HepG2 (cell line): ENCODE results near the gene CARMIL1. TPM values are rescaled to one million over a fixed set of nuclear protein-coding genes. Genes with fewer than 3 reads are reported as not detected.

Experiments used
- ATAC-seq: fragments of 200-7000 bp; cut with Tn5 transposase; 3 replicates; pipeline ENCODE4 v1.9.1; 2020; ENCODE audit warnings: mild to moderate bottlenecking, moderate library complexity
- BruUV-seq: library from RNA; stranded (reverse); fragments of 400-500 nt; replicated peaks from 2 replicates; lab custom pipeline; 2021; lab: Mats Ljungman, UMichigan
- CTCF ChIA-PET: fragments of 300-600 bp; formaldehyde crosslinking; extraction: SDS; loops from one replicate; lab custom pipeline; 2021; ENCODE audit warnings: low total read pairs, inconsistent platforms, low intra/inter-chr PET ratio; lab: Yijun Ruan, JAX
- POLR2A ChIA-PET: fragments of 350-600 bp; sonication (Branson Sonifier 250); formaldehyde crosslinking; loops from one replicate; lab custom pipeline; 2020; ENCODE audit warnings: antibody characterized with exemption, inconsistent platforms; lab: Yijun Ruan, JAX
- DNase-seq: peaks from one replicate; pipeline ENCODE4 v3.0.0-alpha.2; 2015; ENCODE audit warnings: low spot score
- FAIRE-seq: peaks from 3 replicates; lab custom pipeline; 2011; peaks lifted over from hg19 to GRCh38; lab: Jason Lieb, UNC
- H2AFZ ChIP-seq: one replicate; pipeline ENCODE4 v1.6.1; 2011; ENCODE audit warnings: low read length, inconsistent platforms
- H3K27ac ChIP-seq: fragments of 300-600 bp; 3 replicates; pipeline ENCODE4 v1.8.0; 2011; ENCODE audit warnings: mixed run types, mild to moderate bottlenecking, mixed read lengths, low read length, inconsistent platforms; ENCODE audit not compliant: insufficient read depth; ENCODE audit errors: extremely low read length
- H3K27me3 ChIP-seq, 2 experiments: fragments of 200-600 bp in 1 of 2; 2 replicates in 1 of 2; 3 replicates in 1 of 2; pipeline versions ENCODE4 v1.6.0 to v1.8.0; 2011; ENCODE audit warnings: low read length in 2 of 2, mild to moderate bottlenecking in 2 of 2, moderate library complexity in 2 of 2, inconsistent platforms in 1 of 2; ENCODE audit not compliant: insufficient read depth in 2 of 2, control insufficient read depth in 1 of 2
- H3K36me3 ChIP-seq, 2 experiments: fragments of 200-600 bp in 1 of 2; replicated peaks in 1 of 2; 2 replicates in 1 of 2; 3 replicates in 1 of 2; pipeline versions ENCODE4 v1.5.1 to v1.8.0; 2011; ENCODE audit warnings: low read length in 2 of 2, inconsistent platforms in 1 of 2; ENCODE audit not compliant: insufficient read depth in 2 of 2, control insufficient read depth in 1 of 2
- H3K4me1 ChIP-seq: 2 replicates; pipeline ENCODE4 v1.5.1; 2012; ENCODE audit warnings: low read length, inconsistent platforms; ENCODE audit not compliant: insufficient read depth
- H3K4me2 ChIP-seq: 2 replicates; pipeline ENCODE4 v1.6.0; 2011; ENCODE audit warnings: low read depth, low read length, inconsistent platforms
- H3K4me3 ChIP-seq, 3 experiments: fragments of 200-600 bp in 1 of 3; sonication (generic), shearing (Covaris generic) in 1 of 3; replicated peaks in 1 of 3; 2 replicates each; pipeline ENCODE4 v1.5.1; 2011 to 2016; ENCODE audit warnings: low read length in 3 of 3, inconsistent platforms in 2 of 3, low read depth in 2 of 3, mild to moderate bottlenecking in 2 of 3, control low read depth in 1 of 3, mixed read lengths in 1 of 3; ENCODE audit not compliant: insufficient read depth in 1 of 3
- H3K79me2 ChIP-seq: one replicate; pipeline ENCODE4 v1.6.1; 2011; ENCODE audit warnings: low read length, inconsistent platforms; ENCODE audit not compliant: insufficient read depth
- H3K9ac ChIP-seq: 2 replicates; pipeline ENCODE4 v1.6.0; 2011; ENCODE audit warnings: mild to moderate bottlenecking, low read depth, low read length, inconsistent platforms; ENCODE audit not compliant: insufficient read depth
- H3K9me3 ChIP-seq: 2 replicates; pipeline ENCODE4 v1.5.1; 2012; ENCODE audit warnings: mild to moderate bottlenecking, low read length
- H4K20me1 ChIP-seq: 2 replicates; pipeline ENCODE4 v1.6.0; 2011; ENCODE audit warnings: inconsistent platforms, mild to moderate bottlenecking, low read length, moderate library complexity; ENCODE audit not compliant: insufficient read depth
- BRF2 ChIP-seq: sonication (generic); formaldehyde crosslinking; IDR thresholded peaks from 2 replicates; pipeline ENCODE4 v1.8.1; 2022; ENCODE audit warnings: mild to moderate bottlenecking, missing genetic modification reagents
- CCAR2 ChIP-seq: fragments of 200-400 bp; formaldehyde crosslinking; optimal IDR thresholded peaks from 2 replicates; pipeline ENCODE3; 2018; ENCODE audit warnings: low read depth, mild to moderate bottlenecking, low read length, moderate library complexity
- HNRNPLL ChIP-seq: fragments of 200-400 bp; formaldehyde crosslinking; IDR thresholded peaks from 2 replicates; pipeline ENCODE4 v1.6.1; 2017; ENCODE audit warnings: mild to moderate bottlenecking, low read depth, low read length; ENCODE audit not compliant: poor library complexity, severe bottlenecking
- SALL2 ChIP-seq: sonication (generic); formaldehyde crosslinking; IDR thresholded peaks from 2 replicates; pipeline ENCODE4 v1.8.1; 2023; ENCODE audit warnings: mild to moderate bottlenecking, missing genetic modification reagents, inconsistent platforms
- ZNF605 ChIP-seq: sonication (generic); formaldehyde crosslinking; IDR thresholded peaks from 2 replicates; pipeline ENCODE4 v1.8.0; 2022; ENCODE audit warnings: mild to moderate bottlenecking, missing genetic modification reagents
- ZNF737 ChIP-seq: sonication (generic); formaldehyde crosslinking; IDR thresholded peaks from 2 replicates; pipeline ENCODE4 v1.5.0; 2020; ENCODE audit warnings: missing genetic modification reagents, mild to moderate bottlenecking, borderline replicate concordance
- ZNF891 ChIP-seq: sonication (generic); formaldehyde crosslinking; IDR thresholded peaks from 2 replicates; pipeline ENCODE4 v1.5.0; 2020; ENCODE audit warnings: mild to moderate bottlenecking, missing genetic modification reagents
- WGBS: methylation state at CpG from one replicate; pipeline ENCODE4 v1.1.6; 2017; ENCODE audit warnings: low lambda C conversion rate; 5-methylcytosine and 5-hydroxymethylcytosine counted together
- in situ Hi-C: cut with HindIII; loops from 2 replicates; pipeline ENCODE4 v1.10.0; 2017; ENCODE audit warnings: low pct_unique_long_range_greater_than_20kb; ENCODE audit not compliant: extremely low pct_ligation_motif_present
- intact Hi-C: fragments of 100-400 bp; cut with micrococcal nuclease; formaldehyde crosslinking; loops from one replicate; pipeline ENCODE4 v1.10.0; 2022; ENCODE audit not compliant: unreplicated experiment
- polyA plus RNA-seq, 8 experiments: library from polyadenylated mRNA; depleted of rRNA in 3 of 8; stranded (reverse) in 7 of 8; unstranded in 1 of 8; fragments of >200 nt; fragmentation: Illumina TruSeq in 4 of 8; extraction: Trizol in 4 of 8; gene quantifications; 2 replicates each; pipeline versions ENCODE4 v1.2.1 to v1.2.3, GENCODE V29; 2011 to 2016; ENCODE audit warnings: low read depth in 4 of 8, missing spikeins in 1 of 8, mixed read lengths in 1 of 8; ENCODE audit not compliant: insufficient read depth in 1 of 8
- total RNA-seq, 5 experiments: library from RNA; depleted of rRNA; stranded (reverse); fragments of >200 nt; fragmentation: Illumina TruSeq; extraction: Trizol; gene quantifications; 2 replicates each; pipeline ENCODE4 v1.2.3, GENCODE V29; 2016; ENCODE audit warnings: low read depth in 1 of 5

Gene CARMIL1
- total and polyA plus RNA-seq, 2 of the 13 experiments (the other 11 are each of a cell fraction or from before 2014, with no cell fraction given), result 1.8 to 2.6 TPM

- TF ChIP-seq HNRNPLL (no peak), BRF2 (CRISPR knock-in tag) (no peak)
Observed at GRCh38 chr6:25341923-25342619, 62.9 kb downstream of the CARMIL1 start (continued).

- H4K20me1 ChIP-seq, result no peaks in the 10 kb centered on the region
- H3K4me2 ChIP-seq, result no peak overlapping the region
- H2AFZ ChIP-seq, result no peak overlapping the region
- H3K9ac ChIP-seq, result no peak overlapping the region
- intact Hi-C loops, result no loop called here
- in situ Hi-C loops, result no loop called here
- H3K27me3 ChIP-seq, result no peaks in the 10 kb centered on the region
- no peak for FAIRE-seq
- no peaks in the 10 kb centered on the region for H3K79me2 ChIP-seq
- no TSS peak for BruUV-seq
- WGBS, result 45% methylated on average over 4 of the region's 4 CpGs
- POLR2A ChIA-PET, result no interaction called here
- CTCF ChIA-PET, result no interaction called here
- no peaks in the 10 kb centered on the region for H3K9me3 ChIP-seq
- H3K36me3 ChIP-seq, result no peaks in the 10 kb centered on the region
- no peaks in the 10 kb centered on the region for H3K4me1 ChIP-seq
- no peak overlapping the region for H3K4me3 ChIP-seq
- TF ChIP-seq ZNF605 (CRISPR knock-in tag), result no peak
- TF ChIP-seq ZNF737 (CRISPR knock-in tag), result no peak
- no peak for TF ChIP-seq ZNF891 (CRISPR knock-in tag)
- TF ChIP-seq CCAR2, result no peak
- TF ChIP-seq SALL2 (CRISPR knock-in tag), result no peak
- no peak for ATAC-seq
- H3K27ac ChIP-seq, result no peak overlapping the region
- DNase-seq, result no peak
Observed at GRCh38 chr6:25342802-25343201, 63.6 kb downstream of the CARMIL1 start.
